OCI-LY1 (cell line): ENCODE data around the gene SLC22A4.

Experiments
- H2AFZ ChIP-seq: fragments of 200-600 bp; sonication (generic), shearing (Covaris generic); 2 replicates; pipeline ENCODE4 v1.6.0; 2014; ENCODE audit warnings: antibody characterized with exemption, mild to moderate bottlenecking, low read length
- H3F3A ChIP-seq: fragments of 200-600 bp; sonication (generic), shearing (Covaris generic); 2 replicates; pipeline ENCODE4 v1.6.0; 2014; ENCODE audit warnings: mild to moderate bottlenecking, antibody characterized with exemption, low read length, moderate library complexity; ENCODE audit not compliant: insufficient read depth
- H3K27ac ChIP-seq: fragments of 200-600 bp; sonication (generic); 2 replicates; pipeline ENCODE4 v1.5.1; 2014; ENCODE audit warnings: low read length, mixed run types, mild to moderate bottlenecking, low read depth; ENCODE audit not compliant: poor library complexity, severe bottlenecking
- H3K27me3 ChIP-seq: fragments of 200-600 bp; sonication (generic); 2 replicates; pipeline ENCODE4 v1.6.0; 2014; ENCODE audit warnings: antibody characterized with exemption, mild to moderate bottlenecking, low read length, moderate library complexity; ENCODE audit not compliant: insufficient read depth
- H3K36me3 ChIP-seq: fragments of 200-600 bp; sonication (generic); 2 replicates; pipeline ENCODE4 v1.6.1; 2014; ENCODE audit warnings: mild to moderate bottlenecking, antibody characterized with exemption, low read length, moderate library complexity, mixed read lengths; ENCODE audit not compliant: insufficient read depth
- H3K4me1 ChIP-seq: fragments of 200-600 bp; sonication (generic); 2 replicates; pipeline ENCODE4 v1.5.1; 2014; ENCODE audit warnings: mild to moderate bottlenecking, low read length, moderate library complexity; ENCODE audit not compliant: insufficient read depth, severe bottlenecking
- H3K4me2 ChIP-seq: fragments of 200-600 bp; sonication (generic), shearing (Covaris generic); 2 replicates; pipeline ENCODE4 v1.6.1; 2014; ENCODE audit warnings: low read length
- H3K4me3 ChIP-seq: fragments of 200-600 bp; sonication (generic); 2 replicates; pipeline ENCODE4 v1.5.1; 2014; ENCODE audit warnings: low read length, low read depth, mild to moderate bottlenecking, mixed read lengths; ENCODE audit not compliant: poor library complexity, severe bottlenecking
- H3K79me2 ChIP-seq: fragments of 200-600 bp; shearing (Covaris generic); 2 replicates; pipeline ENCODE4 v1.6.1; 2016; ENCODE audit warnings: mixed run types, low read length, mixed read lengths; ENCODE audit not compliant: insufficient read depth
- H3K9ac ChIP-seq: fragments of 200-600 bp; sonication (generic), shearing (Covaris generic); 2 replicates; pipeline ENCODE4 v1.6.1; 2014; ENCODE audit warnings: mild to moderate bottlenecking, low read length, mixed read lengths
- H3K9me2 ChIP-seq: fragments of 200-600 bp; sonication (generic), shearing (Covaris generic); 2 replicates; pipeline ENCODE4 v1.6.1; 2014; ENCODE audit warnings: low read depth, mild to moderate bottlenecking, low read length, mixed read lengths
- H3K9me3 ChIP-seq: fragments of 200-600 bp; shearing (Covaris generic); 2 replicates; pipeline ENCODE4 v1.6.1; 2014; ENCODE audit warnings: low read length, mixed read lengths
- H4K20me1 ChIP-seq: fragments of 200-600 bp; sonication (generic), shearing (Covaris generic); 2 replicates; pipeline ENCODE4 v1.6.0; 2016; ENCODE audit warnings: mild to moderate bottlenecking, low read length; ENCODE audit not compliant: insufficient read depth
- CTCF ChIP-seq: fragments of 200-600 bp; sonication (generic), shearing (Covaris generic); IDR thresholded peaks from 2 replicates; pipeline ENCODE4 v1.5.1; 2017; ENCODE audit warnings: mild to moderate bottlenecking, antibody characterized with exemption, low read length, moderate library complexity, mixed read lengths
- EZH2 ChIP-seq: fragments of 200-600 bp; sonication (generic), shearing (Covaris generic); IDR thresholded peaks from 2 replicates; pipeline ENCODE4 v1.8.0; 2017; ENCODE audit warnings: borderline replicate concordance, mixed run types, mild to moderate bottlenecking, antibody characterized with exemption, low read length, moderate library complexity, mixed read lengths

SLC22A4 gene

GRCh38 chr5:132266836-132267160 is 27.4 kb upstream of the SLC22A4 start:
- H4K20me1 ChIP-seq: no peaks in the 10 kb centered on the region
- no peaks in the 10 kb centered on the region for H3K36me3 ChIP-seq
- H3K4me3 ChIP-seq: no peak overlapping the region
- H3F3A ChIP-seq: no peaks in the 10 kb centered on the region
- H3K9me2 ChIP-seq: no peaks in the 10 kb centered on the region
- no peak overlapping the region for H3K9ac ChIP-seq
- H3K9me3 ChIP-seq: no peaks in the 10 kb centered on the region
- no peaks in the 10 kb centered on the region for H3K4me1 ChIP-seq
- H3K27me3 ChIP-seq: peaks cover 3% of the 10 kb centered on the region; the same call in 1 of the 2 replicates
- no peak overlapping the region for H3K4me2 ChIP-seq
- H3K27ac ChIP-seq: no peak overlapping the region
- no peaks in the 10 kb centered on the region for H3K79me2 ChIP-seq
- TF ChIP-seq EZH2 (no peak), CTCF (no peak)
- no peak overlapping the region for H2AFZ ChIP-seq

- Histone ChIP-seq H3K79me2 (no peaks in the 10 kb centered on the region), H3F3A (no peaks in the 10 kb centered on the region), H3K27ac (no peak overlapping the region), H3K4me3 (no peak overlapping the region), H3K4me2 (no peak overlapping the region), H2AFZ (no peak overlapping the region), H3K9me2 (no peaks in the 10 kb centered on the region), H3K27me3 (peaks cover 8% of the 10 kb centered on the region; the same call in 1 of the 2 replicates), H3K9me3 (no peaks in the 10 kb centered on the region), H3K36me3 (no peaks in the 10 kb centered on the region), H4K20me1 (no peaks in the 10 kb centered on the region), H3K4me1 (no peaks in the 10 kb centered on the region), H3K9ac (no peak overlapping the region)
- TF ChIP-seq EZH2 (no peak), CTCF (no peak)
These were observed 26.9 kb upstream of the SLC22A4 start for GRCh38 chr5:132267166-132267739.

GRCh38 chr5:132267931-132268768 is 26.0 kb upstream of the SLC22A4 start:
- H3K4me1 ChIP-seq: no peaks in the 10 kb centered on the region

More at GRCh38 chr5:132267931-132268768, 26.0 kb upstream of the SLC22A4 start:
- TF ChIP-seq CTCF (no peak), EZH2 (no peak)
- Histone ChIP-seq H3K4me3 (no peak overlapping the region), H3K9me3 (no peaks in the 10 kb centered on the region), H3K27me3 (peaks cover 8% of the 10 kb centered on the region; the same call in 1 of the 2 replicates), H2AFZ (no peak overlapping the region), H3K9me2 (no peaks in the 10 kb centered on the region), H3K36me3 (no peaks in the 10 kb centered on the region), H3K79me2 (no peaks in the 10 kb centered on the region), H4K20me1 (no peaks in the 10 kb centered on the region), H3K4me2 (no peak overlapping the region), H3F3A (no peaks in the 10 kb centered on the region), H3K9ac (no peak overlapping the region), H3K27ac (no peak overlapping the region)
